HepG2 (cell line): Measurements from ENCODE around the gene USP25. TPM values are rescaled to one million over a fixed set of nuclear protein-coding genes. Genes with fewer than 3 reads are reported as not detected.

Experiments used
- GATAD2A ChIP-seq: IDR thresholded peaks from 2 replicates; pipeline ENCODE4 v1.6.1; 2016
- NFAT5 ChIP-seq: sonication (generic); formaldehyde crosslinking; IDR thresholded peaks from 2 replicates; pipeline ENCODE4 v1.4.0; 2020; ENCODE audit warnings: missing genetic modification reagents
- PRMT3 ChIP-seq: sonication (generic); formaldehyde crosslinking; IDR thresholded peaks from 2 replicates; pipeline ENCODE4 v1.8.1; 2022; ENCODE audit warnings: low read depth, mild to moderate bottlenecking, moderate library complexity, missing genetic modification reagents, borderline replicate concordance
- RFXANK ChIP-seq: IDR thresholded peaks from 2 replicates; pipeline ENCODE4 v1.6.1; 2016
- SALL1 ChIP-seq: sonication (generic); formaldehyde crosslinking; IDR thresholded peaks from 2 replicates; pipeline ENCODE4 v1.8.0; 2022; ENCODE audit warnings: mild to moderate bottlenecking, missing genetic modification reagents
- SNAPC5 ChIP-seq: sonication (generic); formaldehyde crosslinking; IDR thresholded peaks from 2 replicates; pipeline ENCODE4 v1.8.1; 2023; ENCODE audit warnings: mild to moderate bottlenecking, missing genetic modification reagents, borderline replicate concordance
- SOX6 ChIP-seq, 2 experiments: fragments of 450-650 bp in 1 of 2; sonication (generic) in 1 of 2; formaldehyde crosslinking in 1 of 2; IDR thresholded peaks; 2 replicates each; pipeline versions ENCODE4 v1.4.0 to v1.6.1; 2017 to 2020; ENCODE audit warnings: antibody characterized with exemption in 1 of 2, mild to moderate bottlenecking in 1 of 2, missing genetic modification reagents in 1 of 2
- TFAP4 ChIP-seq: sonication (generic); IDR thresholded peaks from 2 replicates; pipeline ENCODE4 v1.6.1; 2016; ENCODE audit warnings: low read depth, borderline replicate concordance
- XBP1 ChIP-seq: sonication (generic); formaldehyde crosslinking; IDR thresholded peaks from 2 replicates; pipeline ENCODE4 v1.5.0; 2020; ENCODE audit warnings: missing genetic modification reagents
- ZBTB21 ChIP-seq: sonication (generic); formaldehyde crosslinking; IDR thresholded peaks from 2 replicates; pipeline ENCODE4 v1.4.0; 2020; ENCODE audit warnings: missing genetic modification reagents
- ZNF383 ChIP-seq: sonication (generic); formaldehyde crosslinking; IDR thresholded peaks from 2 replicates; pipeline ENCODE4 v1.4.0; 2020; ENCODE audit warnings: missing genetic modification reagents, mild to moderate bottlenecking, borderline replicate concordance
- ZNF468 ChIP-seq: sonication (generic); formaldehyde crosslinking; IDR thresholded peaks from 2 replicates; pipeline ENCODE4 v1.8.0; 2022; ENCODE audit warnings: mild to moderate bottlenecking, moderate library complexity, missing genetic modification reagents
- ZNF891 ChIP-seq: sonication (generic); formaldehyde crosslinking; IDR thresholded peaks from 2 replicates; pipeline ENCODE4 v1.5.0; 2020; ENCODE audit warnings: mild to moderate bottlenecking, missing genetic modification reagents
- ZSCAN20 ChIP-seq: sonication (generic); formaldehyde crosslinking; IDR thresholded peaks from 2 replicates; pipeline ENCODE4 v1.4.0; 2020; ENCODE audit warnings: missing genetic modification reagents, mild to moderate bottlenecking, borderline replicate concordance
- polyA plus RNA-seq, 8 experiments: library from polyadenylated mRNA; depleted of rRNA in 3 of 8; stranded (reverse) in 7 of 8; unstranded in 1 of 8; fragments of >200 nt; fragmentation: Illumina TruSeq in 4 of 8; extraction: Trizol in 4 of 8; gene quantifications; 2 replicates each; pipeline versions ENCODE4 v1.2.1 to v1.2.3, GENCODE V29; 2011 to 2016; ENCODE audit warnings: low read depth in 4 of 8, missing spikeins in 1 of 8, mixed read lengths in 1 of 8; ENCODE audit not compliant: insufficient read depth in 1 of 8
- total RNA-seq, 5 experiments: library from RNA; depleted of rRNA; stranded (reverse); fragments of >200 nt; fragmentation: Illumina TruSeq; extraction: Trizol; gene quantifications; 2 replicates each; pipeline ENCODE4 v1.2.3, GENCODE V29; 2016; ENCODE audit warnings: low read depth in 1 of 5
- TF ChIP-seq, protein P1 (sequence below): sonication (generic); formaldehyde crosslinking; IDR thresholded peaks from 2 replicates; pipeline ENCODE4 v1.5.0; 2020; ENCODE audit warnings: missing genetic modification reagents
- TF ChIP-seq, protein P2 (sequence below): sonication (generic); formaldehyde crosslinking; IDR thresholded peaks from 2 replicates; pipeline ENCODE4 v1.4.0; 2020; ENCODE audit warnings: missing genetic modification reagents, low read depth, mild to moderate bottlenecking, borderline replicate concordance
- TF ChIP-seq, protein P3 (sequence below): sonication (generic); formaldehyde crosslinking; IDR thresholded peaks from 2 replicates; pipeline ENCODE4 v1.4.0; 2020; ENCODE audit warnings: missing genetic modification reagents

USP25 gene
- total and polyA plus RNA-seq, 2 of the 13 experiments (the other 11 are each of a cell fraction or from before 2014, with no cell fraction given) = 12.4 to 26.3 TPM

DNA sequence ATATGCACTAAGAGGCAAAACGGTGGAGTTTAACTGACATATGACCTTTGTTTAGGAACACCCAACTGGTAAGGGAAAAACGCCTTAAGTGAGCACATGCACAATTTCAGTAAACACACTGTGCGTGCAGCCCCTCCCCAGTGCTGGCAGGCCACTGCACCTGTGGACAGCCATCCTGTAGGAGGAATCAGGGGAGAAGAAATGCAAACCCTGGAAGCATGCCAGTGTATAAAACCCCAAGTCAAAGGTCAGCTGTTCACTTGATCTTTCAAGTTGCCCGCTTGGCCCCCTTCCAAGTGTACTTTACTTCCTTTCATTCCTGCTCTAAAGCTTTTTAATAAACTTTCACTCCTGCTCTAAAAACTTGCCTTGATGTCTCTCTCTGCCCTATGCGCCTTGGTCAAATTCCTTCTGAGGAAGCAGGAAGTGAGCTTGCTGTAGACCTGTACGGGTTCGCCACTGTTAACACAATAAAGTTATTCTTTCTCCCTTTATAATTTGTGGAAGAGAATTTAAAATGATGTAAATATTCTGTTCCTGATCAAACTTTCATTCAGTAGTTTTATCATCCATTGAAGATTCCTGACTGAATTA lies 31.8 kb downstream of the USP25 start (continued):
- TF ChIP-seq NFAT5 (no peak), SALL1 (CRISPR knock-in tag) (peak; percentile 58; the same call in 1 of the 2 replicates), PRMT3 (CRISPR knock-in tag) (no peak), TFAP4 (peak; percentile 56; the same call in 1 of the 2 replicates), GATAD2A (CRISPR knock-in tag) (0 out of 2 replicates have a peak, but pooled peaks have one; percentile 22), XBP1 (CRISPR knock-in tag) (no peak), ZNF383 (CRISPR knock-in tag) (no peak), ZNF891 (no peak), SNAPC5 (no peak), ZBTB21 (CRISPR knock-in tag) (no peak), RFXANK (CRISPR knock-in tag) (no peak), ZSCAN20 (CRISPR knock-in tag) (no peak), SOX6 (IDR thresholded peaks at IDR 0.05) (no peak), SOX6 (CRISPR knock-in tag; IDR thresholded peaks at IDR 0.05) (peak; percentile 15; the same call in 1 of the 2 replicates), ZNF468 (CRISPR knock-in tag) (no peak)
- TF ChIP-seq, protein P1, sequence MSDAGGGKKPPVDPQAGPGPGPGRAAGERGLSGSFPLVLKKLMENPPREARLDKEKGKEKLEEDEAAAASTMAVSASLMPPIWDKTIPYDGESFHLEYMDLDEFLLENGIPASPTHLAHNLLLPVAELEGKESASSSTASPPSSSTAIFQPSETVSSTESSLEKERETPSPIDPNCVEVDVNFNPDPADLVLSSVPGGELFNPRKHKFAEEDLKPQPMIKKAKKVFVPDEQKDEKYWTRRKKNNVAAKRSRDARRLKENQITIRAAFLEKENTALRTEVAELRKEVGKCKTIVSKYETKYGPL (CRISPR knock-in tag) = no peak
- TF ChIP-seq, protein P2, sequence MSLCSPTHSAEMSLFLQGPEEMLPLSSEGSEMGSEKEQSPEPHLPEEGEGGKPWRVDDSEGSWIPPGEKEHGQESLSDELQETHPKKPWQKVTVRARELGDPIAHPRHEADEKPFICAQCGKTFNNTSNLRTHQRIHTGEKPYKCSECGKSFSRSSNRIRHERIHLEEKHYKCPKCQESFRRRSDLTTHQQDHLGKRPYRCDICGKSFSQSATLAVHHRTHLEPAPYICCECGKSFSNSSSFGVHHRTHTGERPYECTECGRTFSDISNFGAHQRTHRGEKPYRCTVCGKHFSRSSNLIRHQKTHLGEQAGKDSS (CRISPR knock-in tag) = no peak
- TF ChIP-seq, protein P3, sequence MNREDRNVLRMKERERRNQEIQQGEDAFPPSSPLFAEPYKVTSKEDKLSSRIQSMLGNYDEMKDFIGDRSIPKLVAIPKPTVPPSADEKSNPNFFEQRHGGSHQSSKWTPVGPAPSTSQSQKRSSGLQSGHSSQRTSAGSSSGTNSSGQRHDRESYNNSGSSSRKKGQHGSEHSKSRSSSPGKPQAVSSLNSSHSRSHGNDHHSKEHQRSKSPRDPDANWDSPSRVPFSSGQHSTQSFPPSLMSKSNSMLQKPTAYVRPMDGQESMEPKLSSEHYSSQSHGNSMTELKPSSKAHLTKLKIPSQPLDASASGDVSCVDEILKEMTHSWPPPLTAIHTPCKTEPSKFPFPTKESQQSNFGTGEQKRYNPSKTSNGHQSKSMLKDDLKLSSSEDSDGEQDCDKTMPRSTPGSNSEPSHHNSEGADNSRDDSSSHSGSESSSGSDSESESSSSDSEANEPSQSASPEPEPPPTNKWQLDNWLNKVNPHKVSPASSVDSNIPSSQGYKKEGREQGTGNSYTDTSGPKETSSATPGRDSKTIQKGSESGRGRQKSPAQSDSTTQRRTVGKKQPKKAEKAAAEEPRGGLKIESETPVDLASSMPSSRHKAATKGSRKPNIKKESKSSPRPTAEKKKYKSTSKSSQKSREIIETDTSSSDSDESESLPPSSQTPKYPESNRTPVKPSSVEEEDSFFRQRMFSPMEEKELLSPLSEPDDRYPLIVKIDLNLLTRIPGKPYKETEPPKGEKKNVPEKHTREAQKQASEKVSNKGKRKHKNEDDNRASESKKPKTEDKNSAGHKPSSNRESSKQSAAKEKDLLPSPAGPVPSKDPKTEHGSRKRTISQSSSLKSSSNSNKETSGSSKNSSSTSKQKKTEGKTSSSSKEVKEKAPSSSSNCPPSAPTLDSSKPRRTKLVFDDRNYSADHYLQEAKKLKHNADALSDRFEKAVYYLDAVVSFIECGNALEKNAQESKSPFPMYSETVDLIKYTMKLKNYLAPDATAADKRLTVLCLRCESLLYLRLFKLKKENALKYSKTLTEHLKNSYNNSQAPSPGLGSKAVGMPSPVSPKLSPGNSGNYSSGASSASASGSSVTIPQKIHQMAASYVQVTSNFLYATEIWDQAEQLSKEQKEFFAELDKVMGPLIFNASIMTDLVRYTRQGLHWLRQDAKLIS (CRISPR knock-in tag) = no peak
